Activated CD8-positive, alpha-beta memory T cell treated with anti-CD3 and anti-CD28 coated beads, Interleukin-2, amount 50 U/mL, for 24 hours (primary cell): Measurements from ENCODE around the gene ALDH9A1.
"Not testable (repeated sequence)": the region's sequence is repeated elsewhere in the genome, so short reads cannot be mapped to it uniquely, and the experiment has no call there.

ENCODE experiments used
- DNase-seq: peaks from one replicate; pipeline ENCODE4 v3.0.0-alpha.2; 2020; ENCODE audit errors: extremely low read depth

The ALDH9A1 gene

DNA sequence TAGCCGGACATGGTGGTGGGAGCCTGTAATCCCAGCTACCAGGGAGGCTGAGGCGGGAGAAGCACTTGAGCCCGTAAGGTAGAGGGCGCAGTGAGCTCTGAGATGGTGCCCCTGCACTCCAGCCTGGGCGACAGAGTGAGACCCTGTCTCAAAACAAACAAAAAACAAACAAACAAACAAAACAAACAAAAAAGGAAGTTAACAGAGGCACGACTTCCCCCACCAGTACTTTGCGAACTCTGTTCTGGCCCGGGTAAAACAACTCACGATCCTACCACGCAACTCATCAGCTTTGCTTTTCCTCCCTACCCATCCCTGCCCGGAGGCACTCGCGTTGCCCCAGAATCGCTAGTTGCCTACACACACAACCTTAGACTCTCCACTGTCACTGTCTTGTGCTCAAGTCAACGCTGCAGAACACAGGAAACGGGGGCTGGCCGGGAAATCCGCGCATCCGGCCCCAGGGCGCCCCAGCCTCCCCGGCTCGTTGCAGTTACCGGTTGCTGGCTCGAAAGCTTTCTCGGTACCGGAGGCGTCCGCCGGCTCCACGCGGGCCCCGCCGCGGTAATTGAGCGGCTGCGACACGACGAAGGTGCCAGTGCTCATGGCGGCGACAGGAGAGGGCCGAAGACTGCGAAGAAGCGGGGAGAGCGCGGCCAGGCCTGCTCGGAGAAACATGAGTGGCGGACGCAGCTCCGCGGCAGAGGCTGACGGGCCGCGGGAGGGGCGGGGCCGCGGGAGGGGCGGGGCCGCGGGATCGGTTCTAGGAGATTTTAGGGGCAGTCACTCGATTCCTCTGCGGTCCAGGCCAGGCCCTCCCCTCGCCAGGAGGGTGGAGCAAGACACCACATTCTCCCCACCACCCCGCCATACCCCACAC, at the start of gene ALDH9A1:
Gene ALDH9A1, minus strand, starts transcription at position 682 of the 880 bp plus-strand sequence. Its CDS starts 4 bp downstream, at position 678.
- peak; percentile 77 for DNase-seq

DNA sequence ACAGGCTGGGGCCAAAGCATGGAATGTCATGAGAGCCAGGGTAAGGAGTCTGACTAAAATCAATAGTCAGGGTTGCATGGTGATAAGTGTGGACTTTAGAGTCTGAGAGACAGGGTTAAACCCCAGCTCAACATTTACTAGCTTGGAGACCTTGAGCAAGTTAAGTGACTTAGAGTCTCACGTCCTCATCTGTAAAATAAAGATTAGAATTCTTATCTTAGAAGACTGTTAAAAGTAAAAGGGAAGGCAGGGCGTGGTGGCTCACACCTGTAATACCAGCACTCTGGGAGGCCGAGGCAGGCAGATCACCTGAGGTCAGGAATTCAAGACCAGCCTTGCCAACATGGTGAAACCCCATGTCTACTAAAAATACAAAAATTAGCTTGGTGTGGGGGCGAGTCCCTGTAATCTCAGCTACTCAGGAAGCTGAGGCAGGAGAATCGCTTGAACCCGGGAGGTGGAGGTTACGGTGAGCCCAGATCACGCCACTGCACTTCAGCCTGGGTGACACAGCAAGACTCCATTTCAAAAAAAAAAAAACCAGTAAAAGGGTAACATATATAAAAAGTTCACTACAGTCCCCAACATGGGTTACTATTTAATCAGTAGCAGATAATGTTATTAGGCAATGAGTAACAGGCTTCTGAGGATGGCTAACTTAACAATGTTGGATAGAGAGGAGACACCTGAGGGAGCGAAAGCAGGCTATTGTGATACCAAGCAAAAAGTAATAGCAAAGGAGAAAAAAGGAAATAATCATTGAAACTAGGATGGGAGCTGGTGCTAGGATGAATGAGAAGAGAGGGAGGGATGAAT, 49.5 kb upstream of the ALDH9A1 start:
- no peak for DNase-seq

DNA sequence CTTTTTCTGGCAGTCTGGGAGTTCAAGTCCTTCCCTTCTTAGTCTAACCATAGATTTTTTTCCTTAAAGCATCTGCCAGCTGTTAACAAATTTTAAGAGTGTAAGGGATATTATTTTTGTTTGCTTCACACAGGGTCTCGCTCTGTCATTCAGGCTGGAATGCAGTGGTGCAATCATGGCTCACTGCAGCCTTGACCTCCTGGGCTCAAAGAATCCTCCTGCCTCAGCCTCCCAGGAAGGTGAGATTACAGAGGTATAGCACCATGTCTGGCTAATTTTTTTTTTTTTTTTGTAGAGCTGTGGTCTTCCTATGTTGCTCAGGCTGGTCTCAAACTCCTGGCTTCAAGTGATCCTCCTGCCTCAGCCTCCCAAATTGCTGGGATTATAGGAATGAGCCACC, 46.6 kb upstream of the ALDH9A1 start:
- not testable (repeated sequence) for DNase-seq

DNA sequence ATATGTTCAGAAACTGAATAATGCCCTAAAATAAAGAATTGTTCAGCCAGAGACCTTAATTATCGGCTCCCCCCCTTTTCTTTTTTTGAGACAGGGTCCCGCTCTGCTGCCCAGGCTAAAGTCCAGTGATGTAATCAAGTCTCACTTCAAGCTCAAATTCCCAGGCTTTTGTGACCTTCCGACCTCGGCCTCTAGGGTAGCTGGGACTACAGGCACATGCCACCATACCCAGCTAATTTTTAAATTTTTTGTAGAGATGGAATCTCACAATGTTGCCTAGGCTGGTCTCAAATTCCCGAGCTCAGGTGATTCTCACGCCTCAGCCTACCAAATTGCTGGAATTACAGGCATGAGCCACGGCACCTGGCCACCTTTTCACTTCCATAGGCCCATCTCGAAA, 43.8 kb upstream of the ALDH9A1 start:
- no peak for DNase-seq

DNA sequence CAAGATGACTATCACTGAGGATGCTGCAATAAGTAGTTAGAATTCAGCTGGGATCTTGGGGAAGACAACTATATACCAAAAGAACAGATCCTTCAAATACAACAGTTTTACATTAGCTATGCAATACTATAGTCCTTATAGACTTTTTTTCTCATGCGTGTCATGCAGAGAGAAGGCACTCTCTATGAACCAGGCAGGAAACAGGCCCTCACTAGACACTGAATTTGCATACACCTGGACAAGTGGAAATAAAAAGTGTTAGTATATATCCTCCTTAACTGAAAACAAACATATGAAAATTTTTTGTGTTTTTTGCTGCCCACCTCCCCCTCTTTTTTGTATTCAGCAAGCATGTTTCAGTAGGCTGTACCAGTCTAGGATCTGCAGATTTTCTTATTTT, 40.4 kb upstream of the ALDH9A1 start:
- DNase-seq: no peak

DNA sequence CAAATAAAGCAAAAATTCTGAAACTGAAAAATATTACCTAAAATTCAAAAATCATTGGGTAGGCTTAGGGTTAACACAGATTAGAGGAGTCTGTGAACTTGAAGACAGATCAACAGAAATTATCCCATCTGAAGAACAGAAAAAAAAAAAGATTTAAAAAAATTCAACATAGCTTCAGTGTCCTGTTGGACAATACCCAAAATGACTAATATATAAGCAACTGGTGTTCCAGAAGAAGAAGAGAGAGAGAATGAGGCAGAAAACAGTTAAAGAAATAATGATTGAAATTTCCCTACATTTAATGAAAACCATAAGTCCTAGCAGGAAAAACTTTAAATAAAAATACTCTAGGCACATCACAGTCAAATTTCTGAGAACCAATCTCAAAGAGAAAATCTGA, 38.8 kb upstream of the ALDH9A1 start:
- no peak for DNase-seq

DNA sequence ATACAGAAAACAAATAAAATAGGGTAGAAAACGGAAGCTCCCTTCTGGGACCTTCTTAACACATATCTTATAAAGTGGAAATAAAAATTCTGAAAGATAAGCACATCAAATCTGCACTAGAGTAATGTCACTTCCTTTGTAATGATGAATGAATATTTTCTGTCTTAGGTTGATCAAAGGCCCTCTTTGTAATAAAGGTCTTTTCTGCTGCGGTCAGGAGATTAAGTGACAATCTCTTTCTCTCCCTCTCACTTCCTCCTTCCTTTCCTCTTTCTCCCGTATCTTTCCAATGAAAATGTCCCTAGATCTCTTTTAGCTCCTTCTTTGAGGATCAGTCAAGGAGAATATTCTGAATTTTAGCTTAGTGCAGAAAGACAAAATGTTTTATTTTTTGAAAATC, 36.5 kb upstream of the ALDH9A1 start:
- no peak for DNase-seq

DNA sequence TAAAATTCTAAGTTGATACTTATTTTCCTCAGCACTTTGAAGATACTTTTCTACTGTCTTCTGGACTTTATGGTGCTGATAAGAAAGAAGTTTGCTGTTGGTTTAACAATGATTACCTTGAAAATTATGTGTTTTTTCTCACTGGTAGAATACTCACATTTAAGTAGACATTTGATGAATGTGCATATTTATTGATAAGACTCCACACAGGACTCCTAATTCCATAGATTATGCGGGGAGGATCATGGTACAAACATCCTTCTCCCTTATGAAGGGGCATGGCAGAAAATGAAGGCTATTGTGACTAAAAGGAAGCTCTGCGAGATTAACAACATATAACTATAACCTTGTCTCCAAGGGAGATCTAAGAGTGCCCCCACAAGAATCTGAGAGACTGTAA, 28.5 kb upstream of the ALDH9A1 start:
- no peak for DNase-seq

DNA sequence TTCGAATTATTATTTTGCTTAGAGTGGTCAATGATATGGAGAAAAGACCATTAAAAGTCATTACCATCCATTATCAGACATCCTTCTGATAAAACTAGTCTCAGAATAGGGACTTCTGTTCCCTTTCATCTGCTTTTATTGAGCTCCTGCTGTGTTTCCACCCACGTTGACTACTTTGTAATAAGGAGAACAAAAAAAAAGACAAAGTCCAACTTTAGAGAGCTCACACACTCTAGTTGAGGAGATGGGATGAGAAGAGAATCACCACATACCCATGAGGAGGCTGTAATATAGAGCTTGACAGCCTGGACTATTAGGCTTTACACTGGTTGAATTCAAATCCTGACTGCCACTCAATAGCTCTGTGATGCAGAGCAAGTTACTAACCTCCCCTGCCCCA, 27.8 kb upstream of the ALDH9A1 start:
- DNase-seq: no peak

DNA sequence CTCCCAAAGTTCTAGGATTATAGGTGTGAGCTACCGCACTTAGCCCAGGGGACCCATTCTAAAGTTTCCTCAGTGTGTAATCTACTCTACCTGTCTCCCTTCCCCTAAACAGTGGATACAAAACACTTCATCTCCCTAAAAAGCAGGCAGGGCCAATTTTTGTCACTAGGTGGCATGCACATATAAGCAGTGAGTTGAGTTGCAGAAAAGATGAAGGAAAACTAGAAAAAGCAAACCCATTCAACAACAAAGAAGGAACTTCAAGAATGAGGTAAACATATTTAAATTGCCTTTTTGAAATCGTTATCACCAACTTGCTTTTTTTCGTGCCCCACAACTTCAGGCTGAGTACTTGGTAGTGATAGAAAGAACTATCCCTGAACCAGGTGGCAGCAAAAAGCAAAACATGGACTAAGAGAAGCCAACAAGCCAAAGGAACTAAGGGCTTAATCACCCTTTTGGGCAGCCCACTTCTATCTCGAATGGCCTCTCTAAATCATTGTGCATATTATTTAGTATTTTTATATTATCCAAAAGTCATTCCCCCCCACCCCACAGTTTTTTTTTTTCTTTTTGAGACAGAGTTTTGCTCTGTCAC, 19.7 kb upstream of the ALDH9A1 start:
- DNase-seq: no peak

DNA sequence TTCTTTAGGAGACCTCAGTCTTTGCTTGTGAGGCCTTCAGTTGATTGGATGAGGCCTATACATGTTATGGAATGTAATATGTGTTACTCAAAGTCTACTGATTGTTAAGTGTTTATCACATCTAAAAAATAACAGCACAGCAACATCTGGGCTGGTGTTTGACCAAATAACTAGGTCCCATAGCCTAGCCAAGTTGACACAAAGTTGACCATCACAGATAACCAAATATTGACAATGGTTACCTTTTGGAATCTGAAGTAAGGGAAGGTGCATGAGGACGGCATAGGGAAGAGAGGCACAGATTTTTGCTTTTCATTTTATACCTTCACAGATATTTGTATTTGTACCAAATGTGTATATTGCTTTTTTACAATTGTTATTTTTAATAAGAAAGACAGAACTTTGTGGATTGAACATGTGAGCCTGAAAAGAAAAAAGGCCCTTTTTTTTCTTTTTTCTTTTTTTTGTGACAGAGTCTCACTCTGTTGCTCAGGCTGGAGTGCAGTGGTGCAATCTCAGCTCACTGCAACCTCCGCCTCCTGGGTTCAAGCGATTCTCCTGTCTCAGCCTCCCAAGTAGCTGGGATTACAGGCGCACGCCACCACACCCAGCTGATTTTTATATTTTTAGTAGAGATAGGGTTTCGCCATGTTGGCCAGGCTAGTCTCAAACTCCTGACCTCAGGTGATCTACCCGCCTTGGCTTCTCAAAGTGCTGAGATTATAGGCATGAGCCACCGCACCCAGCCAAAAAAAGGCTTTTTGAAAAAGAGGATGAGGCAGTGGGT, 18.1 kb upstream of the ALDH9A1 start:
- not testable (repeated sequence) for DNase-seq

DNA sequence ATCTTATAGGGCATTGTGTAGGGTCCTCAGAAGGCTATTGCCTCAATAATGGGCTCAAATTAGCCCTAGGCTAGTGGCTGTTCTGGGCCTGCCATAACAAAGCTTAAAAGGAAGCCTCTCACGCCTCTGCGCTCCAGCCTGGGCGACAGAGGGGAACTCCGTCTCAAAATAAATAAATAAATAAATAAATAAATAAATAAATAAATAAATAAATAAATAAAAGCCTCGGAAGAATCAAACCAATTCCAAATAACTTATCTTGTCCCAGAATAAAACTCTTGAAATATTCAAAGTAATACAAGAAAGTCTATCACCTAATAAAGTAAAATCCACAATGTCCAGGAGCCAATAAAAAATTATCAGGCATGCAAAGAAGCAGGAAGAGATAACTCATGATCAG, 14.4 kb upstream of the ALDH9A1 start:
- no peak for DNase-seq

DNA sequence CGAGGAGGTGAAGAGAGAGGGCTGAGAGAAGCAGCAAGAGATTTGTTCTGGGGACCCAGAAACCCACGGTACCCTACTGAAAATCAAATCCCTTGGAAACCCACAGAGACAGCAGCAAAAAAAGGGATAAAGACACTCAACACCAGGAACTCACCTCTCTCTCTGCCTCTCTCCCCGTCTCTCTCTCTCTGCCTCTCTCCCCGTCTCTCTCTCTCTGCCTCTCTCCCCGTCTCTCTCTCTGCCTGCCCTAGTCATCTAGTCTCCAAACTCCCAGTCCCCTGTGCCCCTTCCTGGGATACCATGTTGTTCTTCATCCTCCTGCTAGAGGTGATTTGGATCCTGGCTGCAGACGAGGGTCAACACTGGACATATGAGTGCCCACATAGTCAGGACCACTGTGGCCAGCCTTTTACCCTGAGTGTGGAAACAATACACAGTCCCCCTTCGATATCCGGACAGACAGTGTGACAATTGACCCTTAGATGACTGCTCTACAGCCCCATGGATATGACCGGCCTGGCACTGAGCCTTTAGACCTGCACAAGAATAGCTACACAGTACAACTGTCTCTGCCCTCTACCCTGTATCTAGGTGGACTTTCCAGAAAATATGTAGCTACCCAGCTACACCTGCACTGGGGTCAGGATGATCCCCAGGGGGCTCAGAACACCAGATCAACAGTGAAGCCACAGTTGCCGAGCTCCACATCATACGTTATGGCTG, 9.8 kb upstream of the ALDH9A1 start:
- no peak for DNase-seq

DNA sequence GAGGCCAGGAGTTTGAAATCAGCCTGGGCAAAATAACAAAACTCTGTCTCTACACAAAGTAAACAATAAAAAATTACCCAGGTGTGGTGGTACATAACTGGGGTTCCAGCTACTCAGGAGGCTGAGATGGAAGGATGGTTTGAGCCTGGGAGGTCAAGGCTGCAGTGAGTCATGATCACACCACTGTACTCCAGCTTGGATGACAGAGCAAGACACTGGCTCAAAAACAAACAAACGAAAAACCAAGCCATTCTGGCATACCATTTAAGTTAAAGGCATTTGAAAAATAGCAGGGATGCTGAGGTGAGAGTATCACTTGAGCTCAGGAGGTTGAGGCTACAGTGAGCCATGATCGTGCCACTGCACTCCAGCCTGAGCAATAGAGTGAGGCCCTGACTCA, 5.3 kb upstream of the ALDH9A1 start:
- DNase-seq: no peak

DNA sequence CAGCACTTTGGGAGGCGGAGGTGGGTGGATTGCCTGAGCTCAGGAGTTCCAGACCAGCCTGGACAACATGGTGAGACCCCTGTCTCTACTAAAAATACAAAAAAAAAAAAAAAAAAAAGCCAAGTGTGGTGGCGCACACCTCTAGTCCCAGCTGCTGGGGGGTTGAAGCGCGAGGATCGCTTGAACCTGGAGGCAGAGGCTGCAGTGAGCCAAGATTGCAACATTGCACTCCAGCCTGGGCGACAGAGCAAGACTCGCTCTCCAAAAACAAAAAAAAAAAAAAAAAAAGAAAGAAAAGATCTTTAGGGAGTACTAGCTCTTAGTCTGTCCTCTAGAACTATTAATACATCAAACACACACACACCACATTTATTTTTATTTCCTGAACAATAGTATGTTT, 3.6 kb upstream of the ALDH9A1 start:
- not testable (repeated sequence) for DNase-seq

DNA sequence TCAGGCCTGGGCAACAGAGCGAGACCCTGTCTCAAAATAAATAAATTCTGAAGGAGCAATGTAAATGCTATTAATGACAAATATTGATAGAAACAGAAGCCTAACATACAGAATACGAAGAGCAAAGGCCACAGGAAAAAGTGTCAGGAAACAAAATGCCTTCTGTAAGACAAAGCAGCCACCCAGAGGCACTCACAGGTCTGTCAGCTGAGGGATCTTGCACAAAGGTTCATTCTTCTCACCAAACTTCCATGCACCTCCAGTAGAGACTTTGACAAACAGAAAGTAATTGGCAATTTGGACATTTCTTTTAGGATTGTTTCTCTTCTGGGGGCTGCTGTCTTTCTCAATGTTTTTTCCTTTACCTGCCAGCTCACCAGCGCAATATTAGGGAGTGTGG, 1.2 kb upstream of the ALDH9A1 start:
- no peak for DNase-seq

DNA sequence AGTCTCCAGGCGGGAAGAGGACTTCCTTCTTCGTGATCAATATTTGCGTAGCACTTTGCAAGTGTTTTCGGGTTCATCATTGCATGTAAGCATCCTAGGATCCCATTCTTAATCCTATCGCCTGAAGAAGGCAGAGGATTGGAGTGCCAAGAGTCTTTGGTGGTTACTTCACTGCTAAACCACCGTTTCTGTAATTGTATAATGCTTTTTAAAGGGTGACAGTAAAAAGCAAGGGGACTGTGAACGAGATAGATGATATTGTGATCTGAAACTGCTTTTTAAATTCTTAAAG, 345 bp upstream of the ALDH9A1 start:
- no peak for DNase-seq

DNA sequence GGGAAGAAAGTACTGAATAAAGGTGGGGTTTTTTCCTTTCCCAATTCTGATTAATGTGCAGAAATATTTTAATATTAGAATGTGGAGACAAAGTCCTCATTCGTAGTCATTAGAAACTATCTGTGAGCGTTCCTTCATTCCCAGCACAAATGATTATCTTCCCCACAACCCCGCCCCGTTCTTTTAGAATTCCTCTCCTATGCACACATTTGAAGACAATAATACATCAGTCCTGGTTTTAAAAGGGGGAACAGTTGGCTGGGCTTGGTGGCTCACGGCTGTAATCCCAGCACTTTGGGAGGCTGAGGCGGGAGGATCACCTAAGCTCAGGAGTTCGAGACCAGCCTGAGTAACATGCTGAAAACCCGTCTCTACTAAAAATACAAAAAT, 876 bp downstream of the ALDH9A1 start:
- no peak for DNase-seq

DNA sequence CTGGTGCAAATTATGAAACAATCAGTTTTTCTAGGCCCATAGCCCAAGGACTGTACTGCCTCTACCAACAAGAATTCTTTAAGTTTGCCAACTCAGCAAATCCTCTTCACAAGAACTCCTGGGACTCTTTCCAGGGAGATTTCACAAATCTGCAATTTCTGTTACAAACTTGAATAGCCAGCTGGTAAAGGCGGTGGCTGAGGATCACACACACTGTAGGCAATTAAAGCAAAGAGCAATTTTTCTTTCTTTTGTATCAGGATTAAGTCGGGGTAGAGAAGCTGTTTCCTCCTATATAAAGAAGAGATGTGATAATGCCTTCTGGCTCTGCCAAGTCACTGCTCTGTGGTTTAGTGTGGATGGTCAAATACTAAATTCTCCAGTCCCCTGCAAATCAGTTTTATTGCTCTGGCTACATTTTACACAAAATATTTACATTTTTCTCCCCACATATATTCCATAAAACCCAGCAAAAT, 1.7 kb downstream of the ALDH9A1 start:
- DNase-seq: no peak

DNA sequence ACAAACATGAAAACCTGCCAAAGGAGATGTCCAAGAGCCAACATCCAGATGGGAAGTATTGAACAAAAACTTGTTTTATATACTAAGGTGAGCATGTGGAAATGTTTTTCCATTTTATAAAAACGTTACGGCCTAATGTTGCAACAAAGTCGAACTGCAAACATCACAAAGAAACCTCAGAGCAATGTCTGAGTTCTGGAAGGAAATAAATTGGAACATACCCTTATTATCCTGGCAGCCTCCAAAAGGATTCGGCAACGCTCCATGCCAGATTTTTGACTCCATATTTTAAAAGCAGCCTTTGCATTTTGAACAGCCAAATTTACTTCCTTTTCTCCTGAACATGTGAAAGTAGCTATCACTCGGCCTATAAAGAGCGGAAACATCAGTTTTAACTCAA, 3.3 kb downstream of the ALDH9A1 start:
- DNase-seq: no peak

DNA sequence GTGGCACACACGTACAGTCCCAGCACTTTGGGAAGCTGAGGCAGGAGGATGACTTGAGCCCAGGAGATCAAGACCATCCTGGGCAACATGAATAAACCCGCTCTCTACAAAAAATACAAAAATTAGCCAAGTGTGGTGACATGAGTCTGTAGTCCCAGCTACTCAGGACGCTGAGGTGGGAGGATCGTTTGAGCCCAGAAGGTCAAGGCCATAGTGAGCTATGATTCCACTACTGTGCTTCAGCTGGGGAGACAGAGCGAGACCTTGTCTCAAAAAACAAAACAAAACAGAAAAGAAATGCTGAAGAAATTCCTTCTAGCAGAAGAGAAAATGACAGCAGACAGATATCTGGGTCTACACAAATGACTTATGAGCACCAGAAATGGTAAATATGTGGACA, 10.3 kb downstream of the ALDH9A1 start:
- DNase-seq: no peak
